Measurements from ENCODE around the gene SOWAHC.

The SOWAHC gene

GRCh38 chr2:109648041-109648527 is 33.9 kb downstream of the SOWAHC start:
- no peak for DNase-seq

- DNase-seq = peak; percentile 36
Observed at GRCh38 chr2:109649736-109650695, 35.9 kb downstream of the SOWAHC start.

GRCh38 chr2:109654326-109655050 is 40.3 kb downstream of the SOWAHC start:
- DNase-seq = no peak

- DNase-seq = no peak
Observed at GRCh38 chr2:109655287-109655686, 41.1 kb downstream of the SOWAHC start.

- no peak for DNase-seq
Observed at GRCh38 chr2:109659396-109660045, 45.4 kb downstream of the SOWAHC start.

GRCh38 chr2:109660046-109660860 is 46.1 kb downstream of the SOWAHC start:
- peak; percentile 20 for DNase-seq

GRCh38 chr2:109662889-109663288 is 48.7 kb downstream of the SOWAHC start:
- no peak for DNase-seq

- peak; percentile 66 for DNase-seq
Observed at GRCh38 chr2:109663721-109664120, 49.6 kb downstream of the SOWAHC start.

GRCh38 chr2:109666466-109666865 is 52.3 kb downstream of the SOWAHC start:
- no peak for DNase-seq

Measured in NCI-H2171 treated with DMSO at 0.1 percent for 48 hours (cell line).